NB4 (cell line): ENCODE results near the gene COBL.

ENCODE experiments used
- POLR2A ChIP-seq: IDR thresholded peaks from 2 replicates; pipeline ENCODE4 v1.6.1; 2011; ENCODE audit warnings: mild to moderate bottlenecking; ENCODE audit not compliant: insufficient read length; ENCODE audit errors: extremely low read depth
- TF ChIP-seq, protein P1 (sequence below): IDR thresholded peaks from one replicate; pipeline ENCODE4 v1.5.1; 2012; ENCODE audit warnings: low read depth, low read length

DNA sequence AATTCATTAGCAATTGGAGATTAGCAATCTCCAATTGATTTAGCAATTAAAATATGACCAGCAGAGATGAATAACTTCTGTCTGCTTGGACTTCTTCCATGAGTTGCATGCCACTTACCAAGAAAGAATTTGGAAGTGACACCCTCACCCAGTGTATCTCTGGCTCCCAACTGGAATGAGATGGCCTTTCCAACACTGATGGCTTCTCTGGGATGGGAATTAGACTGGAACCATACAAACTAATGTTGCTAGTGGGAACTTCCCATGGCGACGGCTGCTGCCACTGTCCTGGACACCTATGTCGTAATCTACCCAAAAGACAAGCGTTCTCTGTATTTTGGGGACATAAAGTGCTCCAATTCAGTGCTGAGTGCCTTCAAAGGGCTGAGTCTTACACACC lies 192.3 kb downstream of the COBL start:
- no peak for TF ChIP-seq POLR2A
- TF ChIP-seq, protein P1, sequence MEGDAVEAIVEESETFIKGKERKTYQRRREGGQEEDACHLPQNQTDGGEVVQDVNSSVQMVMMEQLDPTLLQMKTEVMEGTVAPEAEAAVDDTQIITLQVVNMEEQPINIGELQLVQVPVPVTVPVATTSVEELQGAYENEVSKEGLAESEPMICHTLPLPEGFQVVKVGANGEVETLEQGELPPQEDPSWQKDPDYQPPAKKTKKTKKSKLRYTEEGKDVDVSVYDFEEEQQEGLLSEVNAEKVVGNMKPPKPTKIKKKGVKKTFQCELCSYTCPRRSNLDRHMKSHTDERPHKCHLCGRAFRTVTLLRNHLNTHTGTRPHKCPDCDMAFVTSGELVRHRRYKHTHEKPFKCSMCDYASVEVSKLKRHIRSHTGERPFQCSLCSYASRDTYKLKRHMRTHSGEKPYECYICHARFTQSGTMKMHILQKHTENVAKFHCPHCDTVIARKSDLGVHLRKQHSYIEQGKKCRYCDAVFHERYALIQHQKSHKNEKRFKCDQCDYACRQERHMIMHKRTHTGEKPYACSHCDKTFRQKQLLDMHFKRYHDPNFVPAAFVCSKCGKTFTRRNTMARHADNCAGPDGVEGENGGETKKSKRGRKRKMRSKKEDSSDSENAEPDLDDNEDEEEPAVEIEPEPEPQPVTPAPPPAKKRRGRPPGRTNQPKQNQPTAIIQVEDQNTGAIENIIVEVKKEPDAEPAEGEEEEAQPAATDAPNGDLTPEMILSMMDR = no peak
